ENCODE data around the gene EAF1.

EAF1 gene

DNA sequence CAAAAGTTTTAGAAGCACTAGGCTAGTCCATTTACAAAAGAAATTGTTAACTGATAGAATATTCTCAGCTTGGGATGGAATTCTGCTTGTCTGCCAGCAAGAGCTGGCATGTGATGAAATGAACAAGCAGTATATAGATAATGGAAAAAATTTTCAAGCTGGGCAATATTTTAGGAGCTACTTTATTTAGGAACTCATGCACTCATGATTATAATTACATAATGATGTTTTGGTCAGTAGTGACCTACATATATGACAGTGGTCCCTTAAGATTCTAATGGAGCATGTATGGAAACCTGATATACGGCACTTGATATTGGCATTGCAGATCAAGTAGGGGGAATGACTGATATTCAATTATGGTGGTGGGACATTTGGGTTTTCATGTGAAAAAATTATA lies 6.1 kb downstream of the EAF1 start:
- TF ChIP-seq, protein P1, sequence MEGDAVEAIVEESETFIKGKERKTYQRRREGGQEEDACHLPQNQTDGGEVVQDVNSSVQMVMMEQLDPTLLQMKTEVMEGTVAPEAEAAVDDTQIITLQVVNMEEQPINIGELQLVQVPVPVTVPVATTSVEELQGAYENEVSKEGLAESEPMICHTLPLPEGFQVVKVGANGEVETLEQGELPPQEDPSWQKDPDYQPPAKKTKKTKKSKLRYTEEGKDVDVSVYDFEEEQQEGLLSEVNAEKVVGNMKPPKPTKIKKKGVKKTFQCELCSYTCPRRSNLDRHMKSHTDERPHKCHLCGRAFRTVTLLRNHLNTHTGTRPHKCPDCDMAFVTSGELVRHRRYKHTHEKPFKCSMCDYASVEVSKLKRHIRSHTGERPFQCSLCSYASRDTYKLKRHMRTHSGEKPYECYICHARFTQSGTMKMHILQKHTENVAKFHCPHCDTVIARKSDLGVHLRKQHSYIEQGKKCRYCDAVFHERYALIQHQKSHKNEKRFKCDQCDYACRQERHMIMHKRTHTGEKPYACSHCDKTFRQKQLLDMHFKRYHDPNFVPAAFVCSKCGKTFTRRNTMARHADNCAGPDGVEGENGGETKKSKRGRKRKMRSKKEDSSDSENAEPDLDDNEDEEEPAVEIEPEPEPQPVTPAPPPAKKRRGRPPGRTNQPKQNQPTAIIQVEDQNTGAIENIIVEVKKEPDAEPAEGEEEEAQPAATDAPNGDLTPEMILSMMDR (IDR thresholded peaks at IDR 0.05; ENCODE audit: low read depth, low read length), result no peak
- H3K4me3 ChIP-seq (ENCODE audit: low read depth, low read length), result no peak overlapping the region

DNA sequence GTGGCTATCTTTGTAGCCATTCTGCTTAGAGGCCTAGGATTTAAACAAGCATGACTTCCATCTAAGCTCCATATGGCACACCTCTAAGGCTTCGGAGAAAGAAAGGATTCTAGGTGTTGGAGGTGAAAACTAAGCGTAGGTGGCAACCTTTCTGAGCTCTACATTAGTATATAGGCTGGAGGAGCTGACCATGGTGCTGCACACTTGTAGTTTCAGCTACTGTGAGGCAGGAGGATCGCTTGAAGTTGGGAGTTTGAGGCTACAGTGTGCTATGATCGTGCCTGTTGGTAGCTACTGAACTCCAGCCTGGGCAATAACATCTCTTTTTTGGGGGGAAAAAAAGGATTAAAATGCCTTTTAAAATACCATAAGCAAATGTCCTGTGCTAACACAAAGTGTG lies 7.4 kb downstream of the EAF1 start:
- H3K4me3 ChIP-seq (ENCODE audit: low read depth, low read length), result no peak overlapping the region
- TF ChIP-seq, protein P1 (IDR thresholded peaks at IDR 0.05; ENCODE audit: low read depth, low read length), result no peak

DNA sequence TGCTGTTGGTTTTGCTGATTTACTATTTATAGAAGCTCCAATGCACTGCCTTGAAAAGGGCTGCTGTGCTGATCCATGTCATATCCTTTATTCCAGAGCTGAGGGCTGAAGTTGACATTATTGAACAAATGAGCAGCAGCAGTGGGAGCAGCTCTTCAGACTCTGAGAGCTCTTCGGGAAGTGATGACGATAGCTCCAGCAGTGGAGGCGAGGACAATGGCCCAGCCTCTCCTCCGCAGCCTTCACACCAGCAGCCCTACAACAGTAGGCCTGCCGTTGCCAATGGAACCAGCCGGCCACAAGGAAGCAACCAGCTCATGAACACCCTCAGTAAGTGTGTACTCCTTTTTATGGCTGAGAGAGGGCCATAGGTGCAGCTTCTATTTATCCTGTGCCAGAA lies 8.8 kb downstream of the EAF1 start:
- TF ChIP-seq, protein P1 (IDR thresholded peaks at IDR 0.05; ENCODE audit: low read depth, low read length), result no peak

DNA sequence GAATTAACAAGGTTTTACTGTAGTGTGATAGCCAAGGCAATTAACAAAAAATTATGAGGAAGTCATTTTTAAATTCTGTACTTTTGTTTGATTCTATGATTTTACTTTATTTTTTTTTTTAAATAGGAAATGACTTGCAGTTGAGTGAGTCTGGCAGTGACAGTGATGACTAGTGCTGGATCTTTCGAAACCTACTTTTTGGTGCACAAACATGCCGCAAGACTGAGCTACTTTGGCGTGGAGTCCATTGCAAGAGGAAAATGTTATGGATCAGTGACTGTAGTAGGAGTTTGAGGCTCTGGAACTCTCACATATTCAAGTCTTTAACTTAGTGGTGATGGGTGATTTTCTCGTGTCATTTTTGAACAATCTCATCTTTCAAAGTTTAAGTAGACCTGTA lies 11.6 kb downstream of the EAF1 start:
- no peak overlapping the region for H3K4me3 ChIP-seq (ENCODE audit: low read depth, low read length)
- TF ChIP-seq, protein P1 (IDR thresholded peaks at IDR 0.05; ENCODE audit: low read depth, low read length), result no peak

More for the DNA sequence above, 8.8 kb downstream of the EAF1 start:
- no peak overlapping the region for H3K4me3 ChIP-seq (ENCODE audit: low read depth, low read length)

DNA sequence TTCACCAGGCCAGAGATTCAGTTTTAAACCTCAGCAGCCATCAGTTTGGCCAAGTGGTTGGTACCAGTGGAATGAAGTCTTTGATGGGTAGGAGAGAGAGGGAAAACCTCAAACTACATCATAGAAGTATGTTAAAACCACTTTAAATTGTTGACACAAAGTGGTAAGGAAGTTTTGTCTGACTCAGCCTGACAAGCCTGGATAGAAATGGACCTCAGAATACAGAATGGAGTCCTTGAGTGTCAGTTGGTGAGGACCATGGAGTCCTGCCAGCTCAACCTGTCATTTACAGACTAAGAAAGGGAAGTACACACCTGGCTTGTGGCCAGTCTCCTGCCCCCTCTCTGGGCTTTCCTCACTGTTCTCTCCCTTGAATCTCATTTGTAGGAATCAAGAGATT lies 12.1 kb downstream of the EAF1 start:
- no peak overlapping the region for H3K4me3 ChIP-seq (ENCODE audit: low read depth, low read length)
- TF ChIP-seq, protein P1 (IDR thresholded peaks at IDR 0.05; ENCODE audit: low read depth, low read length), result no peak

DNA sequence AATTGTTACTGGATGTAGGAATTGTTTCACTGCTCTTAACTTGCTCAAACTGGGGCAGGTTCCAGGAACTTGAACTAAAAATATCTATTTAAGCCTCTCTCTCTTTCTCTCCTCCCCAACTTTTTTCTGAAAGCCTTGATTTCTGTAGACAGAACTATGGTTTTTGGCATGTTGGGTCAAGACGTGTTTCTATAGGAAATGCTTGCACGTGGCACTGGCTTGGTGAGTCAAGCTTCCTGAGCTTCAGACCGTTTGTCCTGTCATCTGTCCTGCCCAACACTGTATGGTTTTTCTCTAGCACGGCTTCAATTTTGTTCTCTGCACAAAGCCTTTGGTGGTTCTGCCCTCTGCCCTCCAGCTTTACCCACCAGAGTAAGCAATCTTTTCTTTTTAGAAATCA lies 13.5 kb downstream of the EAF1 start:
- TF ChIP-seq, protein P1 (IDR thresholded peaks at IDR 0.05; ENCODE audit: low read depth, low read length), result no peak
- H3K4me3 ChIP-seq (ENCODE audit: low read depth, low read length), result no peak overlapping the region

DNA sequence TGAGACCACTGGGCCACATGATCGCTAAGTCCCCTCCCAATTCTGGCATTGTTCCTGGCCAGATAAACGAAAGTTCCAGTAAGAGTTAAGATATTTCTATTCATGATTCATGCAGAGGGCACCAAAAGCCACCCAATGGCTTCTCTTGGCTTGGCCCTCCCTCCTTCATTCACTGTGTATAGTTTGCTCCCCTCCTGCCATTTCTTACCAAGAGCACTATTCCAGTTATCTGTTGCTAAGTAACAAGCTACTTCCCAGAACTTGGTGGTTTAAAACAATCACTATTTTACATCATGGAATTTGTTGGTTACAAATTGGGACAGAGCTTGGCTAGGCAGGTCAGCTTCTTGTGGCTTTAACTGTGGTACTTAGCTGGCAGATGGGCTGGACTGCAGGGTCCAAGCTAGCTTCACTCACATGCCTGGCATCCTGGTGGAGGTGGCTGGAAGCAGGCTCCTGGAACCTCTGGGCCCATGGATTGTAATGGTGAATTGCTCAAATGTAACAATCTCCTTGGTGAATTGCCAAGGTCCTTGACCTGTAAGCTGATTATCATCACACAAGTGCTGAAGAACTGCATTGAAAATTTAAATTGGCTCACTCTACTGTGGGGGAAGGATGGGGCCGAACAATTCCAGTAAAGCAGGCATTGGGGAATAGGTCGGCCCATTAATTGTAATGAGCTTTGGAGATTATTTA lies 16.6 kb downstream of the EAF1 start:
- TF ChIP-seq, protein P1 (IDR thresholded peaks at IDR 0.05; ENCODE audit: low read depth, low read length), result no peak
- no peak overlapping the region for H3K4me3 ChIP-seq (ENCODE audit: low read depth, low read length)

Measured in WI38 (cell line).